ENCODE data around the gene SBK2.

The SBK2 gene

GRCh38 chr19:55567708-55568328 lies 30.9 kb upstream of the SBK2 start:
- H3K9me3 ChIP-seq (ENCODE audit: control insufficient read depth, low read length): no peaks in the 10 kb centered on the region
- no peaks in the 10 kb centered on the region for H3K4me1 ChIP-seq
- no peak overlapping the region for H3K4me2 ChIP-seq (ENCODE audit: low read length)
- no peak overlapping the region for H2AFZ ChIP-seq
- no peaks in the 10 kb centered on the region for H3K27me3 ChIP-seq (ENCODE audit: control insufficient read depth, insufficient read depth, low read length)
- no peak for TF ChIP-seq CTCF (IDR thresholded peaks at IDR 0.05)
- no peak overlapping the region for H3K27ac ChIP-seq
- H3K9ac ChIP-seq: no peak overlapping the region
- no peak overlapping the region for H3K4me3 ChIP-seq (ENCODE audit: low read depth, low read length)
- H3K36me3 ChIP-seq (ENCODE audit: control insufficient read depth, insufficient read depth, low read length): no peaks in the 10 kb centered on the region
- no peaks in the 10 kb centered on the region for H3K79me2 ChIP-seq

- Histone ChIP-seq H3K79me2 (no peaks in the 10 kb centered on the region), H3K9me3 (ENCODE audit: control insufficient read depth, low read length) (no peaks in the 10 kb centered on the region), H3K27me3 (ENCODE audit: control insufficient read depth, insufficient read depth, low read length) (no peaks in the 10 kb centered on the region), H2AFZ (no peak overlapping the region), H3K4me1 (no peaks in the 10 kb centered on the region), H3K27ac (no peak overlapping the region), H3K4me3 (ENCODE audit: low read depth, low read length) (no peak overlapping the region), H3K4me2 (ENCODE audit: low read length) (no peak overlapping the region), H3K9ac (no peak overlapping the region), H3K36me3 (ENCODE audit: control insufficient read depth, insufficient read depth, low read length) (no peaks in the 10 kb centered on the region)
- no peak for TF ChIP-seq CTCF (IDR thresholded peaks at IDR 0.05)
Measured at GRCh38 chr19:55566823-55567222, 29.9 kb upstream of the SBK2 start.

- no peak overlapping the region for H3K4me3 ChIP-seq (ENCODE audit: low read depth, low read length)
- TF ChIP-seq CTCF (IDR thresholded peaks at IDR 0.05): no peak
- H3K27ac ChIP-seq: no peak overlapping the region
- H3K4me2 ChIP-seq (ENCODE audit: low read length): no peak overlapping the region
- no peaks in the 10 kb centered on the region for H3K36me3 ChIP-seq (ENCODE audit: control insufficient read depth, insufficient read depth, low read length)
- no peaks in the 10 kb centered on the region for H3K79me2 ChIP-seq
- H2AFZ ChIP-seq: no peak overlapping the region
- H3K4me1 ChIP-seq: no peaks in the 10 kb centered on the region
- H3K27me3 ChIP-seq (ENCODE audit: control insufficient read depth, insufficient read depth, low read length): no peaks in the 10 kb centered on the region
- no peaks in the 10 kb centered on the region for H3K9me3 ChIP-seq (ENCODE audit: control insufficient read depth, low read length)
- no peak overlapping the region for H3K9ac ChIP-seq
Measured at GRCh38 chr19:55563261-55563690, 26.3 kb upstream of the SBK2 start.

GRCh38 chr19:55559684-55560083 lies 22.8 kb upstream of the SBK2 start:
- H3K4me2 ChIP-seq (ENCODE audit: low read length): no peak overlapping the region
- no peak for TF ChIP-seq CTCF (IDR thresholded peaks at IDR 0.05)
- H3K79me2 ChIP-seq: no peaks in the 10 kb centered on the region
- H3K4me1 ChIP-seq: no peaks in the 10 kb centered on the region
- H2AFZ ChIP-seq: no peak overlapping the region
- H3K9me3 ChIP-seq (ENCODE audit: control insufficient read depth, low read length): no peaks in the 10 kb centered on the region
- H3K27ac ChIP-seq: no peak overlapping the region
- H3K4me3 ChIP-seq (ENCODE audit: low read depth, low read length): no peak overlapping the region
- no peaks in the 10 kb centered on the region for H3K36me3 ChIP-seq (ENCODE audit: control insufficient read depth, insufficient read depth, low read length)
- no peaks in the 10 kb centered on the region for H3K27me3 ChIP-seq (ENCODE audit: control insufficient read depth, insufficient read depth, low read length)
- no peak overlapping the region for H3K9ac ChIP-seq

GRCh38 chr19:55554741-55555152 lies 17.8 kb upstream of the SBK2 start:
- no peak overlapping the region for H3K27ac ChIP-seq
- H3K27me3 ChIP-seq (ENCODE audit: control insufficient read depth, insufficient read depth, low read length): no peaks in the 10 kb centered on the region
- H3K4me2 ChIP-seq (ENCODE audit: low read length): no peak overlapping the region
- H3K9ac ChIP-seq: no peak overlapping the region
- no peak for TF ChIP-seq CTCF (IDR thresholded peaks at IDR 0.05)
- H3K9me3 ChIP-seq (ENCODE audit: control insufficient read depth, low read length): no peaks in the 10 kb centered on the region
- H3K4me1 ChIP-seq: no peaks in the 10 kb centered on the region
- H3K36me3 ChIP-seq (ENCODE audit: control insufficient read depth, insufficient read depth, low read length): no peaks in the 10 kb centered on the region
- no peak overlapping the region for H2AFZ ChIP-seq
- no peaks in the 10 kb centered on the region for H3K79me2 ChIP-seq
- no peak overlapping the region for H3K4me3 ChIP-seq (ENCODE audit: low read depth, low read length)

Measured in parathyroid adenoma (tissue), 2 donors.